Endodermal cell (in vitro differentiated cells): Measurements from ENCODE around the gene FGD4. TPM values are rescaled to one million over a fixed set of nuclear protein-coding genes. Genes with fewer than 3 reads are reported as not detected.

Source experiments
- DNase-seq: peaks from one replicate; pipeline ENCODE4 v3.0.0-alpha.2; 2017
- H3K27ac ChIP-seq: 2 replicates; pipeline ENCODE4 v1.5.1; 2013; ENCODE audit warnings: mild to moderate bottlenecking, low read depth, low read length, moderate library complexity
- H3K27me3 ChIP-seq: 2 replicates; pipeline ENCODE4 v1.6.1; 2013; ENCODE audit warnings: mild to moderate bottlenecking, low read length, moderate library complexity; ENCODE audit not compliant: insufficient read depth, control insufficient read depth, poor library complexity, severe bottlenecking
- H3K36me3 ChIP-seq: 2 replicates; pipeline ENCODE4 v1.7.0; 2013; ENCODE audit warnings: mild to moderate bottlenecking, low read length, moderate library complexity; ENCODE audit not compliant: control insufficient read depth, insufficient read depth
- H3K4me1 ChIP-seq: one replicate; pipeline ENCODE4 v1.7.0; 2013; ENCODE audit warnings: low read length; ENCODE audit not compliant: control insufficient read depth, insufficient read depth
- H3K4me3 ChIP-seq: 2 replicates; pipeline ENCODE4 v1.5.1; 2013; ENCODE audit warnings: mild to moderate bottlenecking, low read length, moderate library complexity
- H3K9ac ChIP-seq: 2 replicates; pipeline ENCODE4 v1.6.1; 2013; ENCODE audit warnings: mild to moderate bottlenecking, low read length, moderate library complexity; ENCODE audit not compliant: poor library complexity, severe bottlenecking; ENCODE audit errors: extremely low read depth
- H3K9me3 ChIP-seq: 2 replicates; pipeline ENCODE4 v1.6.1; 2013; ENCODE audit warnings: mild to moderate bottlenecking, low read length, moderate library complexity; ENCODE audit not compliant: control insufficient read depth
- H3K27ac Mint-ChIP-seq: 2 replicates; pipeline ENCODE4 v1.8.0; 2020; ENCODE audit warnings: mixed read lengths
- H3K27me3 Mint-ChIP-seq: 2 replicates; pipeline ENCODE4 v1.8.0; 2021; ENCODE audit warnings: mild to moderate bottlenecking, mixed read lengths; ENCODE audit not compliant: insufficient read depth
- H3K36me3 Mint-ChIP-seq: 2 replicates; pipeline ENCODE4 v1.8.0; 2020; ENCODE audit warnings: low read depth, mixed read lengths
- H3K4me1 Mint-ChIP-seq: 2 replicates; pipeline ENCODE4 v1.8.0; 2020; ENCODE audit warnings: mixed read lengths
- H3K4me3 Mint-ChIP-seq: 2 replicates; pipeline ENCODE4 v1.8.0; 2020; ENCODE audit warnings: mild to moderate bottlenecking, moderate library complexity, mixed read lengths
- H3K9me3 Mint-ChIP-seq: 2 replicates; pipeline ENCODE4 v1.8.0; 2020; ENCODE audit warnings: mild to moderate bottlenecking, mixed read lengths
- CTCF ChIP-seq: fragments of 200-600 bp; sonication (generic); conservative IDR thresholded peaks from 2 replicates; pipeline ENCODE4 v1.5.0; 2021; ENCODE audit warnings: antibody characterized with exemption, mild to moderate bottlenecking
- WGBS, 2 experiments: methylation state at CpG; one replicate each; pipeline versions ENCODE4 v1.1.5 to v1.1.7; 2013; ENCODE audit warnings: missing lambda C conversion rate in 2 of 2, mixed read lengths in 1 of 2; ENCODE audit not compliant: insufficient coverage in 1 of 2, insufficient read length in 1 of 2; 5-methylcytosine and 5-hydroxymethylcytosine counted together
- total RNA-seq, 2 donors: library from RNA; stranded (reverse); fragmentation: NEBNext Ultra II Directional in 1 of 2; extraction: Animal tissue kit (Norgen Biotek cat#: 25700) in 1 of 2; gene quantifications; 2 replicates in 1 of 2; 3 replicates in 1 of 2; pipeline ENCODE4 v1.2.1, GENCODE V29; 2021

FGD4 gene
- total RNA-seq, 2 donors from 2014 or later = 27.6 to 57.7 TPM

- no peak for DNase-seq
- peaks cover 51% of the 10 kb centered on the region for H3K36me3 Mint-ChIP-seq
- no peak overlapping the region for H3K4me3 ChIP-seq
- H3K27me3 Mint-ChIP-seq = no peaks in the 10 kb centered on the region
- WGBS, 2 experiments = 20 to 67% methylated on average over 1 to 2 of the region's 2 CpGs
- H3K9me3 Mint-ChIP-seq = peaks cover 20% of the 10 kb centered on the region
- peak overlapping the region; percentile 19 for H3K27ac Mint-ChIP-seq
- H3K4me1 Mint-ChIP-seq = peaks cover 35% of the 10 kb centered on the region
- TF ChIP-seq CTCF = no peak
- H3K36me3 ChIP-seq = peaks cover 38% of the 10 kb centered on the region
- no peak overlapping the region for H3K4me3 Mint-ChIP-seq
- no peak overlapping the region for H3K9ac ChIP-seq
- peaks cover 26% of the 10 kb centered on the region for H3K9me3 ChIP-seq
- H3K27me3 ChIP-seq = no peaks in the 10 kb centered on the region
- H3K27ac ChIP-seq = no peak overlapping the region
- H3K4me1 ChIP-seq = peaks cover 3% of the 10 kb centered on the region
These were observed 167.4 kb downstream of the FGD4 start for GRCh38 chr12:32566663-32567295.

GRCh38 chr12:32567296-32567674 lies 167.9 kb downstream of the FGD4 start:
- Histone ChIP-seq H3K9me3 (peaks cover 21% of the 10 kb centered on the region), H3K36me3 (peaks cover 37% of the 10 kb centered on the region), H3K4me1 (peaks cover 3% of the 10 kb centered on the region), H3K27me3 (no peaks in the 10 kb centered on the region), H3K9ac (no peak overlapping the region), H3K4me3 (no peak overlapping the region), H3K27ac (no peak overlapping the region)
- peaks cover 46% of the 10 kb centered on the region for H3K36me3 Mint-ChIP-seq
- WGBS, 2 experiments = 89 to 93% methylated on average over 4 to 5 of the region's 6 CpGs
- peak overlapping the region; percentile 19 for H3K27ac Mint-ChIP-seq
- H3K4me1 Mint-ChIP-seq = peaks cover 31% of the 10 kb centered on the region
- peaks cover 15% of the 10 kb centered on the region for H3K9me3 Mint-ChIP-seq
- DNase-seq = no peak
- H3K27me3 Mint-ChIP-seq = no peaks in the 10 kb centered on the region
- TF ChIP-seq CTCF = no peak
- H3K4me3 Mint-ChIP-seq = no peak overlapping the region

GRCh38 chr12:32568228-32568627 lies 168.9 kb downstream of the FGD4 start:
- no peak overlapping the region for H3K9ac ChIP-seq
- peaks cover 31% of the 10 kb centered on the region for H3K4me1 Mint-ChIP-seq
- peaks cover 48% of the 10 kb centered on the region for H3K36me3 Mint-ChIP-seq
- no peak overlapping the region for H3K4me3 Mint-ChIP-seq
- H3K27ac Mint-ChIP-seq = no peak overlapping the region
- no peak overlapping the region for H3K4me3 ChIP-seq
- H3K27ac ChIP-seq = no peak overlapping the region
- TF ChIP-seq CTCF = no peak
- H3K9me3 Mint-ChIP-seq = peaks cover 10% of the 10 kb centered on the region
- H3K27me3 ChIP-seq = no peaks in the 10 kb centered on the region
- peaks cover 21% of the 10 kb centered on the region for H3K9me3 ChIP-seq
- H3K27me3 Mint-ChIP-seq = no peaks in the 10 kb centered on the region
- H3K4me1 ChIP-seq = peaks cover 3% of the 10 kb centered on the region
- peaks cover 42% of the 10 kb centered on the region for H3K36me3 ChIP-seq
- 100% methylated on average over 1 of the region's 1 CpG for WGBS, 2 experiments
- DNase-seq = no peak
